Fibroblast of lung (primary cell): ENCODE data around the gene UBE2N. TPM values are rescaled to one million over a fixed set of nuclear protein-coding genes. Genes with fewer than 3 reads are reported as not detected.

Experiments used
- DNase-seq, 2 donors: peaks; one replicate each; pipeline versions ENCODE4 v3.0.0 to v3.0.0-alpha.2; 2010; ENCODE audit warnings: low read depth in 2 of 2
- H2AFZ ChIP-seq: 2 replicates; pipeline ENCODE4 v1.5.1; 2012; ENCODE audit warnings: low read length, control low read depth, inconsistent platforms
- H3K27ac ChIP-seq: 2 replicates; pipeline ENCODE4 v1.5.1; 2011; ENCODE audit warnings: low read length, control low read depth; ENCODE audit not compliant: insufficient read depth
- H3K27me3 ChIP-seq: 2 replicates; pipeline ENCODE4 v1.5.1; 2011; ENCODE audit warnings: mild to moderate bottlenecking, low read length; ENCODE audit not compliant: control insufficient read depth, insufficient read depth
- H3K36me3 ChIP-seq: 2 replicates; pipeline ENCODE4 v1.5.1; 2011; ENCODE audit warnings: low read length; ENCODE audit not compliant: control insufficient read depth, insufficient read depth
- H3K4me1 ChIP-seq: 2 replicates; pipeline ENCODE4 v1.5.1; 2011; ENCODE audit warnings: low read length; ENCODE audit not compliant: control insufficient read depth, insufficient read depth; ENCODE audit errors: extremely low read depth
- H3K4me2 ChIP-seq: 2 replicates; pipeline ENCODE4 v1.5.1; 2011; ENCODE audit warnings: low read length, control low read depth; ENCODE audit not compliant: insufficient read depth; ENCODE audit errors: extremely low read depth
- H3K4me3 ChIP-seq, 4 experiments: fragments of 200-600 bp in 1 of 4; sonication (generic) in 1 of 4; replicated peaks in 1 of 4; 2 replicates each; pipeline ENCODE4 v1.5.1; 2011 to 2016; ENCODE audit warnings: low read length in 4 of 4, low read depth in 3 of 4, mild to moderate bottlenecking in 3 of 4, control low read depth in 2 of 4, inconsistent platforms in 1 of 4, mixed read lengths in 1 of 4; ENCODE audit not compliant: insufficient read depth in 1 of 4; ENCODE audit errors: control extremely low read depth in 1 of 4
- H3K79me2 ChIP-seq: 2 replicates; pipeline ENCODE4 v1.5.1; 2012; ENCODE audit warnings: mild to moderate bottlenecking, low read length, inconsistent platforms; ENCODE audit not compliant: control insufficient read depth, insufficient read depth
- H3K9ac ChIP-seq: 2 replicates; pipeline ENCODE4 v1.5.1; 2011; ENCODE audit warnings: mild to moderate bottlenecking, low read length, control low read depth; ENCODE audit not compliant: insufficient read depth
- H3K9me3 ChIP-seq: 2 replicates; pipeline ENCODE4 v1.5.1; 2012; ENCODE audit warnings: low read depth, low read length; ENCODE audit not compliant: control insufficient read depth, insufficient read depth
- H4K20me1 ChIP-seq: 2 replicates; pipeline ENCODE4 v1.5.1; 2011; ENCODE audit warnings: low read length; ENCODE audit not compliant: control insufficient read depth, insufficient read depth; ENCODE audit errors: extremely low read depth
- EZH2 ChIP-seq: IDR thresholded peaks from 2 replicates; pipeline ENCODE4 v1.5.1; 2012; ENCODE audit warnings: low read length, control low read depth, mild to moderate bottlenecking; ENCODE audit errors: missing control alignments
- polyA plus RNA-seq, 2 donors: library from polyadenylated mRNA; depleted of rRNA in 1 of 2; stranded (reverse) in 1 of 2; unstranded in 1 of 2; fragments of >200 nt; gene quantifications; 2 replicates each; pipeline ENCODE4 v1.2.1, GENCODE V29; 2011 to 2012; ENCODE audit warnings: missing spikeins in 1 of 2
- total RNA-seq: library from RNA; depleted of rRNA; stranded (reverse); fragments of >200 nt; gene quantifications from 2 replicates; pipeline ENCODE4 v1.2.1, GENCODE V29; 2014
- TF ChIP-seq, protein P1 (sequence below), 2 donors: IDR thresholded peaks in 1 of 2; conservative IDR thresholded peaks in 1 of 2; 1 replicate in 1 of 2; 2 replicates in 1 of 2; pipeline ENCODE4 v1.5.1; 2011 to 2012; ENCODE audit warnings: low read length in 2 of 2, control low read depth in 1 of 2, inconsistent platforms in 1 of 2, low read depth in 1 of 2, mild to moderate bottlenecking in 1 of 2

Gene UBE2N
- total and polyA plus RNA-seq, 2 donors (not counting 1 experiment from before 2014, with no cell fraction given), result 115 to 149 TPM

DNA sequence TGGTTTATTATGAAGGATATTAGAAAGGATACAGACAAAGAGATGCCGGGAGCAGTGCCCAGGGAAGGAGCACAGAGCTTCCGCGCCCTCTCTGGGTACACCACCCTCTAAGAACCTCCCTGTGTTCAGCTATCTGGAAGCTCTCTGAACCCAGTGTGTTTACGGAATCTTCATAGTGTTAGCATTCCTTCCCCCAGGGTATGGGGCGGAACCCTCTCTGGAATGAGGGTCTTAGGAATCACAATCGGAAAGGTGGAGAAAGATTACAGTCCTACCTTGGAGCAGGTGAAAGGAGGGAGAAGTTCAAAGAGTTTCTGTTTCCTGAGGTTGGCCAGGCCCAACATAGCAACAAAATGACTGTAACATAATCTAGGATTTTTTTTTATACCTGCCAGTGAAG lies 70.8 kb downstream of the UBE2N start:
- Histone ChIP-seq H3K27ac (no peak overlapping the region), H3K4me3 (no peak overlapping the region), H2AFZ (no peak overlapping the region), H3K4me1 (no peaks in the 10 kb centered on the region), H3K36me3 (no peaks in the 10 kb centered on the region), H3K9me3 (no peaks in the 10 kb centered on the region), H3K27me3 (no peaks in the 10 kb centered on the region), H3K9ac (no peak overlapping the region), H3K79me2 (no peaks in the 10 kb centered on the region), H3K4me2 (no peak overlapping the region), H4K20me1 (no peaks in the 10 kb centered on the region)
- no peak for DNase-seq
- TF ChIP-seq, protein P1, sequence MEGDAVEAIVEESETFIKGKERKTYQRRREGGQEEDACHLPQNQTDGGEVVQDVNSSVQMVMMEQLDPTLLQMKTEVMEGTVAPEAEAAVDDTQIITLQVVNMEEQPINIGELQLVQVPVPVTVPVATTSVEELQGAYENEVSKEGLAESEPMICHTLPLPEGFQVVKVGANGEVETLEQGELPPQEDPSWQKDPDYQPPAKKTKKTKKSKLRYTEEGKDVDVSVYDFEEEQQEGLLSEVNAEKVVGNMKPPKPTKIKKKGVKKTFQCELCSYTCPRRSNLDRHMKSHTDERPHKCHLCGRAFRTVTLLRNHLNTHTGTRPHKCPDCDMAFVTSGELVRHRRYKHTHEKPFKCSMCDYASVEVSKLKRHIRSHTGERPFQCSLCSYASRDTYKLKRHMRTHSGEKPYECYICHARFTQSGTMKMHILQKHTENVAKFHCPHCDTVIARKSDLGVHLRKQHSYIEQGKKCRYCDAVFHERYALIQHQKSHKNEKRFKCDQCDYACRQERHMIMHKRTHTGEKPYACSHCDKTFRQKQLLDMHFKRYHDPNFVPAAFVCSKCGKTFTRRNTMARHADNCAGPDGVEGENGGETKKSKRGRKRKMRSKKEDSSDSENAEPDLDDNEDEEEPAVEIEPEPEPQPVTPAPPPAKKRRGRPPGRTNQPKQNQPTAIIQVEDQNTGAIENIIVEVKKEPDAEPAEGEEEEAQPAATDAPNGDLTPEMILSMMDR (conservative IDR thresholded peaks at IDR 0.05 in 1 of 2, IDR thresholded peaks at IDR 0.05 in 1 of 2; ENCODE audit: low read depth in 1 of 2, low read length in 2 of 2), result no peak

DNA sequence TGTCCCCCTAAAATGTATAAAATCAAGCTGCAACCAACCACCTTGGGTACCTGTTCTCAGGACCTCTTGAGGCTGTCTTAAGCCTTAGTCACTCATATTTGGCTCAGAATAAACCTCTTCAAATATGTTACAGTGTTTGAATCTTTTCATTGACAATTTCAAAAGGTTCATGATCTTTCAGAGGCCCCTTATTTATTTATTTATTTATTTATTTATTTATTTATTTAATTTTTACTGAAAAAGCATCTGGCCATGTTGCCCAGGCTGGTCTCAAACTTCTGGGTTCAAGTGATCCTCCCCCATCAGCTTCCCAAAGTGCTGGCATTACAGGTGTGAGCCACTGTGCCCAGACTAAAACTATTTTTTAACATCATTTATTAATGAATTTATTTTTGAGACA lies 72.2 kb downstream of the UBE2N start:
- Histone ChIP-seq H3K79me2 (no peaks in the 10 kb centered on the region), H3K27ac (no peak overlapping the region)
- TF ChIP-seq, protein P1 (conservative IDR thresholded peaks at IDR 0.05 in 1 of 2, IDR thresholded peaks at IDR 0.05 in 1 of 2; ENCODE audit: low read depth in 1 of 2, low read length in 2 of 2), result no peak
- TF ChIP-seq EZH2, result no peak

DNA sequence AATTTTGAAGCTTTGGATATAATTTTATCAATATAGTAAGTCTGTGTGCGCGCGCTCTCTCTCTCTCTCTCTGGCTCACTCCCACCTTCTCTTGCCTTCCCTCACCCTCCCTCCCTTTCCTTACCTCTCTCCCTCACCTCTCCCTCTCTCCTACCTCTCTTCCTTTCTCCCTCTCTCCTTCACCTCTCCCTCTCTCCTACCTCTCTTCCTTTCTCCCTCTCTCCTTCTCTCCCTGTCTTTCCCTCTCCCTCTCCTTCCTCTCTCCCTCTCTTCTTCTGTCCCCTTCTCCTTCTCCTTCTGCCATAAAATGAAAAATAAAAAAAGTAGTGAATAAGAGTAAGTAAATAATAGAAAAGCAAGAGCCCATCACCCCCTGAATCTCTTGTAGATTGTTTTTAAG lies 73.0 kb downstream of the UBE2N start:
- no peaks in the 10 kb centered on the region for H3K27me3 ChIP-seq
- H3K9ac ChIP-seq, result no peak overlapping the region
- DNase-seq, result no peak
- no peak overlapping the region for H3K27ac ChIP-seq
- H3K9me3 ChIP-seq, result no peaks in the 10 kb centered on the region
- H2AFZ ChIP-seq, result no peak overlapping the region
- no peaks in the 10 kb centered on the region for H3K79me2 ChIP-seq
- no peaks in the 10 kb centered on the region for H3K4me1 ChIP-seq
- TF ChIP-seq, protein P1 (conservative IDR thresholded peaks at IDR 0.05 in 1 of 2, IDR thresholded peaks at IDR 0.05 in 1 of 2; ENCODE audit: low read depth in 1 of 2, low read length in 2 of 2), result no peak
- no peak for TF ChIP-seq EZH2
- no peak overlapping the region for H3K4me2 ChIP-seq
- H3K4me3 ChIP-seq, result no peak overlapping the region
- H4K20me1 ChIP-seq, result no peaks in the 10 kb centered on the region
- H3K36me3 ChIP-seq, result no peaks in the 10 kb centered on the region

More for the DNA sequence above, 72.2 kb downstream of the UBE2N start:
- Histone ChIP-seq H2AFZ (no peak overlapping the region), H3K9ac (no peak overlapping the region), H3K9me3 (no peaks in the 10 kb centered on the region), H4K20me1 (no peaks in the 10 kb centered on the region), H3K4me1 (no peaks in the 10 kb centered on the region), H3K27me3 (no peaks in the 10 kb centered on the region), H3K4me2 (no peak overlapping the region), H3K36me3 (no peaks in the 10 kb centered on the region), H3K4me3 (no peak overlapping the region)
- DNase-seq, result no peak
